ENCODE data around the gene SEPTIN7. TPM values are rescaled to one million over a fixed set of nuclear protein-coding genes. Genes with fewer than 3 reads are reported as not detected.

The SEPTIN7 gene
- total RNA-seq, 1 experiment from 2014 or later, result 187 TPM

GRCh38 chr7:35758421-35758820, 42.4 kb upstream of the SEPTIN7 start:
- POLR2A ChIA-PET, result interaction anchor here (0.6 kb wide), 1 partner anchor 17 kb away, joined by 3 read pairs; no protein-coding TSS in a partner anchor
- intact Hi-C loops (cut with micrococcal nuclease), result no loop called here
- no TSS peak for BruUV-seq (replicated peaks)
- Mint-ChIP-seq H3K9me3 (ENCODE audit: unreplicated experiment) (no peaks in the 10 kb centered on the region), H3K4me1 (ENCODE audit: insufficient read depth, unreplicated experiment) (no peaks in the 10 kb centered on the region), H3K36me3 (ENCODE audit: insufficient read depth, unreplicated experiment) (no peaks in the 10 kb centered on the region), H3K27me3 (ENCODE audit: insufficient read depth, unreplicated experiment) (no peaks in the 10 kb centered on the region), H3K27ac (ENCODE audit: low read depth, unreplicated experiment) (no peak overlapping the region), H3K4me3 (ENCODE audit: unreplicated experiment) (no peak overlapping the region)
- DNase-seq (ENCODE audit: unreplicated experiment), result no peak
- CTCF ChIA-PET, result no interaction called here
- TF ChIP-seq CTCF (IDR thresholded peaks at IDR 0.05; ENCODE audit: unreplicated experiment), result no peak

- CTCF ChIA-PET, result interaction anchor here (0.7 kb wide), 1 partner anchor 89 kb away, joined by 3 read pairs; no protein-coding TSS in a partner anchor
- Mint-ChIP-seq H3K27me3 (ENCODE audit: insufficient read depth, unreplicated experiment) (no peaks in the 10 kb centered on the region), H3K4me1 (ENCODE audit: insufficient read depth, unreplicated experiment) (no peaks in the 10 kb centered on the region), H3K27ac (ENCODE audit: low read depth, unreplicated experiment) (no peak overlapping the region), H3K4me3 (ENCODE audit: unreplicated experiment) (no peak overlapping the region), H3K9me3 (ENCODE audit: unreplicated experiment) (no peaks in the 10 kb centered on the region), H3K36me3 (ENCODE audit: insufficient read depth, unreplicated experiment) (no peaks in the 10 kb centered on the region)
- POLR2A ChIA-PET, result interaction anchor here (0.6 kb wide), 1 partner anchor 360 kb away, joined by 4 read pairs; no protein-coding TSS in a partner anchor
- intact Hi-C loops (cut with micrococcal nuclease), result no loop called here
- TF ChIP-seq CTCF (IDR thresholded peaks at IDR 0.05; ENCODE audit: unreplicated experiment), result no peak
- no TSS peak for BruUV-seq (replicated peaks)
- DNase-seq (ENCODE audit: unreplicated experiment), result no peak
Observed at GRCh38 chr7:35760143-35760745, 40.6 kb upstream of the SEPTIN7 start.

GRCh38 chr7:35761871-35762677, 38.8 kb upstream of the SEPTIN7 start:
- POLR2A ChIA-PET, result no interaction called here
- Mint-ChIP-seq H3K27ac (ENCODE audit: low read depth, unreplicated experiment) (no peak overlapping the region), H3K4me1 (ENCODE audit: insufficient read depth, unreplicated experiment) (no peaks in the 10 kb centered on the region), H3K9me3 (ENCODE audit: unreplicated experiment) (peaks cover 1% of the 10 kb centered on the region), H3K36me3 (ENCODE audit: insufficient read depth, unreplicated experiment) (no peaks in the 10 kb centered on the region), H3K4me3 (ENCODE audit: unreplicated experiment) (no peak overlapping the region), H3K27me3 (ENCODE audit: insufficient read depth, unreplicated experiment) (no peaks in the 10 kb centered on the region)
- no peak for DNase-seq (ENCODE audit: unreplicated experiment)
- no peak for TF ChIP-seq CTCF (IDR thresholded peaks at IDR 0.05; ENCODE audit: unreplicated experiment)
- BruUV-seq (replicated peaks), result no TSS peak
- CTCF ChIA-PET, result interaction anchor here (0.6 to 2.0 kb wide), 4 partner anchors 11 to 129 kb away, joined by 3 to 6 read pairs (median 4); no protein-coding TSS in a partner anchor
- intact Hi-C loops (cut with micrococcal nuclease), result no loop called here

GRCh38 chr7:35762781-35763180, 38.1 kb upstream of the SEPTIN7 start:
- BruUV-seq (replicated peaks), result no TSS peak
- CTCF ChIA-PET, result interaction anchor here (0.6 to 2.0 kb wide), 4 partner anchors 11 to 128 kb away, joined by 3 to 6 read pairs (median 4); no protein-coding TSS in a partner anchor
- intact Hi-C loops (cut with micrococcal nuclease), result no loop called here
- Mint-ChIP-seq H3K27ac (ENCODE audit: low read depth, unreplicated experiment) (no peak overlapping the region), H3K9me3 (ENCODE audit: unreplicated experiment) (peaks cover 8% of the 10 kb centered on the region), H3K36me3 (ENCODE audit: insufficient read depth, unreplicated experiment) (no peaks in the 10 kb centered on the region), H3K4me1 (ENCODE audit: insufficient read depth, unreplicated experiment) (no peaks in the 10 kb centered on the region), H3K27me3 (ENCODE audit: insufficient read depth, unreplicated experiment) (no peaks in the 10 kb centered on the region), H3K4me3 (ENCODE audit: unreplicated experiment) (no peak overlapping the region)
- DNase-seq (ENCODE audit: unreplicated experiment), result no peak
- POLR2A ChIA-PET, result no interaction called here
- no peak for TF ChIP-seq CTCF (IDR thresholded peaks at IDR 0.05; ENCODE audit: unreplicated experiment)

Data from MCF 10A (cell line).